BLaER1 (cell line): ENCODE measurements around the gene SKI.
"Not testable (repeated sequence)": the region's sequence is repeated elsewhere in the genome, so short reads cannot be mapped to it uniquely, and the experiment has no call there.

Experiments
- H3K27ac ChIP-seq: shearing (Covaris generic); formaldehyde crosslinking; 2 replicates; pipeline ENCODE4 v1.8.1; 2022
- H3K27me3 ChIP-seq: shearing (Covaris generic); formaldehyde crosslinking; 2 replicates; pipeline ENCODE4 v1.8.1; 2022
- H3K36me3 ChIP-seq: shearing (Covaris generic); formaldehyde crosslinking; 2 replicates; pipeline ENCODE4 v1.8.1; 2022
- H3K4me1 ChIP-seq: shearing (Covaris generic); formaldehyde crosslinking; 2 replicates; pipeline ENCODE4 v1.8.1; 2022
- H3K4me2 ChIP-seq: shearing (Covaris generic); formaldehyde crosslinking; 2 replicates; pipeline ENCODE4 v1.8.1; 2022
- H3K4me3 ChIP-seq: shearing (Covaris generic); formaldehyde crosslinking; 2 replicates; pipeline ENCODE4 v1.8.1; 2022
- H3K9ac ChIP-seq: shearing (Covaris generic); formaldehyde crosslinking; 2 replicates; pipeline ENCODE4 v1.8.1; 2022
- H3K9me3 ChIP-seq: shearing (Covaris generic); formaldehyde crosslinking; 2 replicates; pipeline ENCODE4 v1.8.1; 2022
- H4K20me1 ChIP-seq: shearing (Covaris generic); formaldehyde crosslinking; 2 replicates; pipeline ENCODE4 v1.8.1; 2022
- Cebpa-rat ChIP-seq: shearing (Covaris generic); IDR thresholded peaks from 2 replicates; pipeline ENCODE4 v1.8.1; 2022

The SKI gene

GRCh38 chr1:2331200-2331544, 103.1 kb downstream of the SKI start:
- Histone ChIP-seq H3K27me3 (no peaks in the 10 kb centered on the region), H3K4me1 (peaks cover 6% of the 10 kb centered on the region), H4K20me1 (no peaks in the 10 kb centered on the region; the same call in 1 of the 2 replicates), H3K9ac (no peak overlapping the region), H3K4me2 (no peak overlapping the region), H3K9me3 (0 out of 2 replicates have a peak, but pooled peaks cover 2% of the 10 kb centered on the region), H3K27ac (no peak overlapping the region), H3K36me3 (no peaks in the 10 kb centered on the region), H3K4me3 (no peak overlapping the region)
- no peak for TF ChIP-seq Cebpa-rat

GRCh38 chr1:2331580-2331979, 103.5 kb downstream of the SKI start:
- H3K4me2 ChIP-seq, H3K36me3 ChIP-seq, H3K27ac ChIP-seq, H3K9ac ChIP-seq, H3K4me1 ChIP-seq, H4K20me1 ChIP-seq, H3K9me3 ChIP-seq, H3K27me3 ChIP-seq, H3K4me3 ChIP-seq: not testable (repeated sequence)

GRCh38 chr1:2334366-2334765, 106.2 kb downstream of the SKI start:
- no peaks in the 10 kb centered on the region for H3K36me3 ChIP-seq
- H3K4me1 ChIP-seq: peaks cover 13% of the 10 kb centered on the region
- H3K9me3 ChIP-seq: no peaks in the 10 kb centered on the region
- no peaks in the 10 kb centered on the region; the same call in 1 of the 2 replicates for H4K20me1 ChIP-seq
- no peak for TF ChIP-seq Cebpa-rat
- H3K27me3 ChIP-seq: peaks cover 9% of the 10 kb centered on the region
- no peak overlapping the region for H3K4me3 ChIP-seq
- no peak overlapping the region for H3K4me2 ChIP-seq
- H3K9ac ChIP-seq: no peak overlapping the region
- H3K27ac ChIP-seq: no peak overlapping the region

GRCh38 chr1:2334883-2335534, 106.9 kb downstream of the SKI start:
- peaks cover 13% of the 10 kb centered on the region for H3K4me1 ChIP-seq
- no peak overlapping the region for H3K4me3 ChIP-seq
- no peaks in the 10 kb centered on the region for H3K36me3 ChIP-seq
- H3K9me3 ChIP-seq: no peaks in the 10 kb centered on the region
- H3K27me3 ChIP-seq: peaks cover 9% of the 10 kb centered on the region
- no peaks in the 10 kb centered on the region; the same call in 1 of the 2 replicates for H4K20me1 ChIP-seq
- no peak overlapping the region for H3K27ac ChIP-seq
- TF ChIP-seq Cebpa-rat: no peak
- no peak overlapping the region; the same call in 1 of the 2 replicates for H3K4me2 ChIP-seq
- H3K9ac ChIP-seq: no peak overlapping the region

GRCh38 chr1:2335721-2336455, 107.8 kb downstream of the SKI start:
- no peak overlapping the region for H3K9ac ChIP-seq
- H3K4me1 ChIP-seq: peaks cover 13% of the 10 kb centered on the region
- H3K36me3 ChIP-seq: no peaks in the 10 kb centered on the region
- peaks cover 9% of the 10 kb centered on the region for H3K27me3 ChIP-seq
- peak overlapping the region; percentile 59 for H3K4me2 ChIP-seq
- no peak overlapping the region for H3K4me3 ChIP-seq
- no peak for TF ChIP-seq Cebpa-rat
- no peaks in the 10 kb centered on the region; the same call in 1 of the 2 replicates for H4K20me1 ChIP-seq
- H3K27ac ChIP-seq: no peak overlapping the region
- no peaks in the 10 kb centered on the region for H3K9me3 ChIP-seq

- H3K36me3 ChIP-seq: no peaks in the 10 kb centered on the region
- no peaks in the 10 kb centered on the region; the same call in 1 of the 2 replicates for H4K20me1 ChIP-seq
- H3K9me3 ChIP-seq: no peaks in the 10 kb centered on the region
- no peak overlapping the region for H3K4me3 ChIP-seq
- no peak overlapping the region for H3K9ac ChIP-seq
- H3K4me1 ChIP-seq: peaks cover 13% of the 10 kb centered on the region
- no peak for TF ChIP-seq Cebpa-rat
- peaks cover 9% of the 10 kb centered on the region for H3K27me3 ChIP-seq
- no peak overlapping the region for H3K27ac ChIP-seq
- peak overlapping the region; percentile 59 for H3K4me2 ChIP-seq
Measured at GRCh38 chr1:2336499-2336898, 108.4 kb downstream of the SKI start.

GRCh38 chr1:2337081-2337480, 109.0 kb downstream of the SKI start:
- Histone ChIP-seq H3K4me3 (no peak overlapping the region), H3K36me3 (no peaks in the 10 kb centered on the region), H3K9me3 (no peaks in the 10 kb centered on the region), H3K4me1 (peaks cover 13% of the 10 kb centered on the region), H3K9ac (no peak overlapping the region), H4K20me1 (no peaks in the 10 kb centered on the region; the same call in 1 of the 2 replicates), H3K4me2 (peak overlapping the region; percentile 59; the same call in 1 of the 2 replicates), H3K27ac (no peak overlapping the region), H3K27me3 (peaks cover 9% of the 10 kb centered on the region)
- no peak for TF ChIP-seq Cebpa-rat

- H3K9me3 ChIP-seq: no peaks in the 10 kb centered on the region
- no peak overlapping the region for H3K27ac ChIP-seq
- H3K4me3 ChIP-seq: no peak overlapping the region
- no peak for TF ChIP-seq Cebpa-rat
- peaks cover 13% of the 10 kb centered on the region for H3K4me1 ChIP-seq
- peaks cover 9% of the 10 kb centered on the region for H3K27me3 ChIP-seq
- H4K20me1 ChIP-seq: no peaks in the 10 kb centered on the region; the same call in 1 of the 2 replicates
- H3K9ac ChIP-seq: no peak overlapping the region
- H3K36me3 ChIP-seq: no peaks in the 10 kb centered on the region
- no peak overlapping the region for H3K4me2 ChIP-seq
Measured at GRCh38 chr1:2337501-2337900, 109.4 kb downstream of the SKI start.

GRCh38 chr1:2339206-2340085, 111.3 kb downstream of the SKI start:
- no peak overlapping the region for H3K9ac ChIP-seq
- H3K4me1 ChIP-seq: peaks cover 22% of the 10 kb centered on the region
- no peak for TF ChIP-seq Cebpa-rat
- H3K9me3 ChIP-seq: no peaks in the 10 kb centered on the region
- H3K36me3 ChIP-seq: no peaks in the 10 kb centered on the region
- H3K4me2 ChIP-seq: no peak overlapping the region
- H4K20me1 ChIP-seq: no peaks in the 10 kb centered on the region; the same call in 1 of the 2 replicates
- no peak overlapping the region for H3K27ac ChIP-seq
- peaks cover 9% of the 10 kb centered on the region for H3K27me3 ChIP-seq
- no peak overlapping the region for H3K4me3 ChIP-seq
